Right ventricle myocardium inferior (tissue), 1 donor: ENCODE measurements around the gene PTPN6. TPM values are rescaled to one million over a fixed set of nuclear protein-coding genes. Genes with fewer than 3 reads are reported as not detected.

Experiments
- ATAC-seq: fragments of 200-7000 bp; cut with Tn5 transposase; one replicate; pipeline ENCODE4 v1.9.1; 2020; ENCODE audit warnings: mild to moderate bottlenecking, moderate library complexity
- DNase-seq: peaks from one replicate; pipeline ENCODE4 v3.0.0; 2021; ENCODE audit errors: missing footprints
- intact Hi-C: fragments of 100-400 bp; cut with DNase I; formaldehyde crosslinking; loops from one replicate; pipeline ENCODE4 v1.11.0; 2022
- total RNA-seq: library from RNA; stranded (reverse); fragmentation: NEBNext Ultra II Directional; extraction: Animal tissue kit (Norgen Biotek cat#: 25700); gene quantifications from one replicate; pipeline ENCODE4 v1.2.1, GENCODE V29; 2021
- donor health status: DM: no; HTN: yes; CAD: no; lungs with severe emphysema.

The PTPN6 gene
- total RNA-seq, 1 donor from 2014 or later = 9.1 TPM

DNA sequence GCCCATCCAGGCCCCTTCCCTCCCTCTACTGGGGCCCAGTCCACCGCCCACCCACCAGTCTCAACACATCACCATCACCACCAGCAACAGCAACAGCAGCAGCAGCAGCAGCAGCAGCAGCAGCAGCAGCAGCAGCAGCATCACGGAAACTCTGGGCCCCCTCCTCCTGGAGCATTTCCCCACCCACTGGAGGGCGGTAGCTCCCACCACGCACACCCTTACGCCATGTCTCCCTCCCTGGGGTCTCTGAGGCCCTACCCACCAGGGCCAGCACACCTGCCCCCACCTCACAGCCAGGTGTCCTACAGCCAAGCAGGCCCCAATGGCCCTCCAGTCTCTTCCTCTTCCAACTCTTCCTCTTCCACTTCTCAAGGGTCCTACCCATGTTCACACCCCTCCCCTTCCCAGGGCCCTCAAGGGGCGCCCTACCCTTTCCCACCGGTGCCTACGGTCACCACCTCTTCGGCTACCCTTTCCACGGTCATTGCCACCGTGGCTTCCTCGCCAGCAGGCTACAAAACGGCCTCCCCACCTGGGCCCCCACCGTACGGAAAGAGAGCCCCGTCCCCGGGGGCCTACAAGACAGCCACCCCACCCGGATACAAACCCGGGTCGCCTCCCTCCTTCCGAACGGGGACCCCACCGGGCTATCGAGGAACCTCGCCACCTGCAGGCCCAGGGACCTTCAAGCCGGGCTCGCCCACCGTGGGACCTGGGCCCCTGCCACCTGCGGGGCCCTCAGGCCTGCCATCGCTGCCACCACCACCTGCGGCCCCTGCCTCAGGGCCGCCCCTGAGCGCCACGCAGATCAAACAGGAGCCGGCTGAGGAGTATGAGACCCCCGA lies 14.3 kb upstream of the PTPN6 start:
- DNase-seq (no peak), ATAC-seq (peak; percentile 6)
- intact Hi-C loops = no loop called here

DNA sequence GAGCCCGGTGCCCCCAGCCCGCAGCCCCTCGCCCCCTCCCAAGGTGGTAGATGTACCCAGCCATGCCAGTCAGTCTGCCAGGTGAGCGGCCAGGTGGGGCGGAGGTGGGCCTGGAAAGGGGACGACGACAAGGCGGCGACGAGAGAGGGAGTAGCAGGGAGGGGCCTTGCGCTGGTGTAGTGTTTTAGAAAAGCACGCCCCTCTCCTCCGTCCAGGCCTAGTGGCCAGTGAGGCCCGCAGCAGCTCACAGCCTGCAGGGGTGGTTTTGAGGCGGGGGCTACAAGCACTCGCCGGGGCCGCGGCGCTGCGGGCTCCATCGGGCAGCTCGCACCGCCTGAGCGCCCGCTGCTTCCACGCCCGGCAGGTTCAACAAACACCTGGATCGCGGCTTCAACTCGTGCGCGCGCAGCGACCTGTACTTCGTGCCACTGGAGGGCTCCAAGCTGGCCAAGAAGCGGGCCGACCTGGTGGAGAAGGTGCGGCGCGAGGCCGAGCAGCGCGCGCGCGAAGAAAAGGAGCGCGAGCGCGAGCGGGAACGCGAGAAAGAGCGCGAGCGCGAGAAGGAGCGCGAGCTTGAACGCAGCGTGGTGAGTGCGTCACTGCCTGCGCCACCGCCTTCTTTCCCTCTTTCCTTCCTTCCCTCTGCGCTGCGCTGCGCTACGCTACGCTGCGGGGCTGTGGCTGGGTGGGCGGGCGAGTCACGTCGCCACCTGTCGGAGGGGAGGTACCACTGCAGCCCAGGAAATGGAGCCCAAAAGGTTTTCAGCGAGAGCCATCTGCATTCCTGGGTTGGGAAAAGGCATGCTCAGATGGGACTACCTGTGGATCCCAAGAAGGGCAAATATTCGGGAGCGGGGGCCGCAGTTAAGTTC lies 13.4 kb upstream of the PTPN6 start:
- ATAC-seq (peak; percentile 88), DNase-seq (peak; percentile 98)
- intact Hi-C loops = no loop called here

DNA sequence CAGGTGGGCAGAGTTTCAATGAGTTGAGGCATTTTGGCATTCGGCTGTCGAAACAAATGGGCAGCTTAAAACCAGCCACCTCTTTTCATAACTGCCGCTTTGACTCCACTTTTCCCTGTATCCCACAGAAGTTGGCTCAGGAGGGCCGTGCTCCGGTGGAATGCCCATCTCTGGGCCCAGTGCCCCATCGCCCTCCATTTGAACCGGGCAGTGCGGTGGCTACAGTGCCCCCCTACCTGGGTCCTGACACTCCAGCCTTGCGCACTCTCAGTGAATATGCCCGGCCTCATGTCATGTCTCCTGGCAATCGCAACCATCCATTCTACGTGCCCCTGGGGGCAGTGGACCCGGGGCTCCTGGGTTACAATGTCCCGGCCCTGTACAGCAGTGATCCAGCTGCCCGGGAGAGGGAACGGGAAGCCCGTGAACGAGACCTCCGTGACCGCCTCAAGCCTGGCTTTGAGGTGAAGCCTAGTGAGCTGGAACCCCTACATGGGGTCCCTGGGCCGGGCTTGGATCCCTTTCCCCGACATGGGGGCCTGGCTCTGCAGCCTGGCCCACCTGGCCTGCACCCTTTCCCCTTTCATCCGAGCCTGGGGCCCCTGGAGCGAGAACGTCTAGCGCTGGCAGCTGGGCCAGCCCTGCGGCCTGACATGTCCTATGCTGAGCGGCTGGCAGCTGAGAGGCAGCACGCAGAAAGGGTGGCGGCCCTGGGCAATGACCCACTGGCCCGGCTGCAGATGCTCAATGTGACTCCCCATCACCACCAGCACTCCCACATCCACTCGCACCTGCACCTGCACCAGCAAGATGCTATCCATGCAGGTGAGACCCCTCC lies 12.6 kb upstream of the PTPN6 start:
- DNase-seq (peak; percentile 66), ATAC-seq (no peak)
- intact Hi-C loops = no loop called here

DNA sequence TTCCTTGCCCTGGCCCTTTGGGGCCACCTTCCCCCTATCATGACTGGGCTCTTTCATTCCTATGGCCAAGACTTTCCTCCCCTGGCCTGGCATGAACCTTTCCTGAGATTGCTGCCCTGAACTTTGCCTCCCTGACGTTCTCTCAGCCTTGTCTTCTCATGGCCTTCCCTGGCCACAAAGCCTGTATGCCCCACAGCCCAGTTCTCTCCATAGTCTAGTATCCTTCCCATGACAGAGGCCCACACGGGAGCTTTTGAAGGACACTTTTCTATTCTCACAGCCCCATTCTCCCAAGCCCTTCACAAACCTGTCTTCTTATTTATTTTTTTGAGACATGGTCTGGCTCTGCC lies 12.0 kb upstream of the PTPN6 start:
- intact Hi-C loops = no loop called here
- ATAC-seq (no peak), DNase-seq (no peak)

DNA sequence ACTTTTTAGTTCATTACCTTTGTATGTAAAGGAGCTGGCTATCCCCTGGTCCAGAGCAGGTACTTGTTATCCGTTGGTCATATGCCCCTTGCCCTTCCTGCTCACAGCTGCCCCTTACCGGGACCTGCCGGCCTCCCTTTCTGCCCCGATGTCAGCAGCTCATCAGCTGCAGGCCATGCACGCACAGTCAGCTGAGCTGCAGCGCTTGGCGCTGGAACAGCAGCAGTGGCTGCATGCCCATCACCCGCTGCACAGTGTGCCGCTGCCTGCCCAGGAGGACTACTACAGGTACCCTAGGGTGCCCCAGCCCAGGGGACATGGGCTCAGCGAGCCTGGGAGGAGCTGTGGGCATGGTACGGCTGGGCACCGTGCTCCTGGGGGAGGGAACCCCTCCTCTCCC lies 9.9 kb upstream of the PTPN6 start:
- intact Hi-C loops = loop anchor here (5.0 kb wide), 1 partner anchor 69 kb away; the partner anchor contains the start of gene SPSB2
- no peak for DNase-seq
- ATAC-seq = no peak

DNA sequence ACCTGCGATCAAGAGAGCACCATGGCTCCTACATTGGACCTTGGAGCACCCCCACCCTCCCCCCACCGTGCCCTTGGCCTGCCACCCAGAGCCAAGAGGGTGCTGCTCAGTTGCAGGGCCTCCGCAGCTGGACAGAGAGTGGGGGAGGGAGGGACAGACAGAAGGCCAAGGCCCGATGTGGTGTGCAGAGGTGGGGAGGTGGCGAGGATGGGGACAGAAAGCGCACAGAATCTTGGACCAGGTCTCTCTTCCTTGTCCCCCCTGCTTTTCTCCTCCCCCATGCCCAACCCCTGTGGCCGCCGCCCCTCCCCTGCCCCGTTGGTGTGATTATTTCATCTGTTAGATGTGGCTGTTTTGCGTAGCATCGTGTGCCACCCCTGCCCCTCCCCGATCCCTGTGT lies 9.4 kb upstream of the PTPN6 start:
- ATAC-seq (no peak), DNase-seq (no peak)
- intact Hi-C loops = loop anchor here (2.0 to 5.0 kb wide), 2 partner anchors 15 to 69 kb away; partner anchors contain the start of genes ATN1 and SPSB2

DNA sequence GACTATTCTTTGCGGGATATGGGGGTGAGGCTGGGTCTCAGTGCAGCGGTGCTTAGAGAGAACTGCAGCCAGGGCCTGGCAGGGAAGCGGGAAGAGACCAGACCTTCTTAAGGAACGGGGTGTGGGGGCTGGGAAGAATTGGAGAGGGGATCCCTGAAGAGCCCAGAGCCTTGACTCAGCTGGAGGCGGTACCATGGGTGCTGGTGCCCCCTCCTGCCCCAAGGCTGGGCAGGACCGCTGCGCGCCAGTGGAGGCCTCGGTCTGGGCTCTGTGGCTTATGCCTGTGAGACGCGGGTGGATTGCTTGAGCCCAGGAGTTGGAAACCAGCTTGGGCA lies 8.9 kb upstream of the PTPN6 start:
- ATAC-seq (no peak), DNase-seq (no peak)
- intact Hi-C loops = loop anchor here (2.0 to 5.0 kb wide), 2 partner anchors 15 to 70 kb away; partner anchors contain the start of genes ATN1 and SPSB2

DNA sequence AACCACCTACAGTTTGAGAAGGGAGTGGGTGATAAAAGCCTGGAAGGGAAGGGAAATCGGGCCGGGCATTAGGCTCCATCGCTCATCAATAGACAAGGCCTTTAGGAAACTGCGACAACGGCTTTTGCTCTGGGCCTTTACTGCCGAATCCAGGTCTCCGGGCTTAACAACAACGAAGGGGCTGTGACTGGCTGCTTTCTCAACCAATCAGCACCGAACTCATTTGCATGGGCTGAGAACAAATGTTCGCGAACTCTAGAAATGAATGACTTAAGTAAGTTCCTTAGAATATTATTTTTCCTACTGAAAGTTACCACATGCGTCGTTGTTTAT lies 7.8 kb upstream of the PTPN6 start:
- intact Hi-C loops = loop anchor here (2.0 to 5.0 kb wide), 2 partner anchors 17 to 71 kb away; partner anchors contain the start of genes ATN1 and SPSB2
- peak; percentile 66 for ATAC-seq
- peak; percentile 84 for DNase-seq

DNA sequence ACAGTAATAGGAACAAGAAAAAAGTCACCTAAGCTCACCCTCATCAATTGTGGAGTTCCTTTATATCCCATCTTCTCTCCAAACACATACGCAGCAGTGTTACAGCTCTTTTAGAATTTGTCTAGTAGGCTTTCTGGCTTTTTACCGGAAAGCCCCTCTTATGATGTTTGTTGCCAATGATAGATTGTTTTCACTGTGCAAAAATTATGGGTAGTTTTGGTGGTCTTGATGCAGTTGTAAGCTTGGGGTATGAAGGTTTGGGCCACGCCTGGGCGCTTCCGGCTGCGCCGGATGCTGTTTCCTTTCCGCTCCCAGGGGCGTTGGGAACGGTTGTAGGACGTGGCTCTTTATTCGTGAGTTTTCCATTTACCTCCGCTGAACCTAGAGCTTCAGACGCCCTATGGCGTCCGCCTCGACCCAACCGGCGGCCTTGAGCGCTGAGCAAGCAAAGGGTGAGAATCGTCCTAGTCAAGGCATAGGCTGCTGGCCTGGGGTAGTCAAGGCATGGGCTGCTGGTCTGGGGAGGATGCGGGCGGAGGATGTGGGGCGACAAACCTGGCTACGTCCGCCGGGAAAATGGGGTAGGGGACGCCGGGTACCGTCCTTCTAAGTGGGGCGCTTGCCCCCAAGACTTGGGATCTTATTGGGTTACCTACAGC lies 7.3 kb upstream of the PTPN6 start, which contains the start of the genes C12orf57 and RNU7-1:
Gene C12orf57, plus strand, starts transcription at position 301 of the 659 bp plus-strand sequence. Its CDS starts 100 bp downstream, at position 401.
Gene RNU7-1, plus strand, starts transcription at position 95 of the 659 bp plus-strand sequence.
- DNase-seq (peak; percentile 81), ATAC-seq (peak; percentile 71)
- intact Hi-C loops = loop anchor here (1.0 to 5.0 kb wide), 4 partner anchors 17 to 165 kb away; partner anchors contain the start of genes ATN1, C1RL and SPSB2

DNA sequence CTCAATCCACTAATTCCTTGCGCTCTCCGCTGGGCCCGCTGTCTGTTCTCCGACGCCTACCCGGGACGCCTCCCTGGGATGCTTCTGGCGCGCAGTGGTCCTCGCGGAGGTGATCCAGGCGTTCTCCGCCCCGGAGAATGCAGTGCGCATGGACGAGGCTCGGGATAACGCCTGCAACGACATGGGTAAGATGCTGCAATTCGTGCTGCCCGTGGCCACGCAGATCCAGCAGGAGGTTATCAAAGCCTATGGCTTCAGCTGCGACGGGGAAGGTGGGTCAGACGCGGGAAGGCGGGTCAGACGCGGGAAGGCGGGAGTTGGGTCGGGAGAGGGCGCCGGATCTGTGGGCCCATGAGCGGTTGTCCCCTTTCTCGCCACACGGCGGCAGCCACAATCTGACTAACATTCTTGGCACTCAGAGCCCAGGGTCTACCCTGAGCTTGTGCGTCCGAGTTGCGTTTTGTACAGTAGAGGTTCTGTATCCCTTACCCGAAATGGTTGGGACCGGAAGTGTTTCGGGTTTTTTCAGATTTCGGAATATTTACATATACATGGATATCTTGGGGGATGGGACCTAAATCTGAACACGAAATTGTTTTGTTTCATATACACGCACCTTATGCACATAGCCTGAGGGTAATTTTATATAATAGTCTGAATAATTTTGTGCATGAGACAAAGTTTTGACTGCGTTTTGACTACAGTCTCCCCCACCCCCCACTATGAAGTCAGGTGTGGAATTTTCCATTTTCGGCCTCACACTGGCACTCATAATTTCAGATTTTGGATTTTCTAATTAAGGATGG lies 6.6 kb upstream of the PTPN6 start:
- DNase-seq = peak; percentile 96
- peak; percentile 77 for ATAC-seq
- intact Hi-C loops = loop anchor here (1.0 to 5.0 kb wide), 5 partner anchors 21 to 164 kb away; partner anchors contain the start of genes C1R, C1RL and SPSB2

DNA sequence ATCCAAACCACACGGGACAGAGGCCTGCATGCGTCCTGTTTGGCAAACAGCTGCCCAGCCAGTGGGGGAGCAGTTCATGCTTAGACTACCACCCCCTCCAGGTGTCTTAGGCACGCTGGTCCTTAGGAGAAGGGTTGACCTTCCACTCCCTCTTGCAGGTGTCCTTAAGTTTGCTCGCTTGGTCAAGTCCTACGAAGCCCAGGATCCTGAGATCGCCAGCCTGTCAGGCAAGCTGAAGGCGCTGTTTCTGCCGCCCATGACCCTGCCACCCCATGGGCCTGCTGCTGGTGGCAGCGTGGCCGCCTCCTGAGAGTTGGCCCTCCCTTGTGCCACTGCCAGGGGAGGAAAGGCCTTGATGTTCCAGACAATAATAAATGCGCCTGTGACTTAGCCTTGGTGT lies 5.5 kb upstream of the PTPN6 start:
- intact Hi-C loops = loop anchor here (2.0 to 5.0 kb wide), 3 partner anchors 97 to 163 kb away; partner anchors contain the start of genes C1R and C1RL
- DNase-seq (peak; percentile 55), ATAC-seq (no peak)

DNA sequence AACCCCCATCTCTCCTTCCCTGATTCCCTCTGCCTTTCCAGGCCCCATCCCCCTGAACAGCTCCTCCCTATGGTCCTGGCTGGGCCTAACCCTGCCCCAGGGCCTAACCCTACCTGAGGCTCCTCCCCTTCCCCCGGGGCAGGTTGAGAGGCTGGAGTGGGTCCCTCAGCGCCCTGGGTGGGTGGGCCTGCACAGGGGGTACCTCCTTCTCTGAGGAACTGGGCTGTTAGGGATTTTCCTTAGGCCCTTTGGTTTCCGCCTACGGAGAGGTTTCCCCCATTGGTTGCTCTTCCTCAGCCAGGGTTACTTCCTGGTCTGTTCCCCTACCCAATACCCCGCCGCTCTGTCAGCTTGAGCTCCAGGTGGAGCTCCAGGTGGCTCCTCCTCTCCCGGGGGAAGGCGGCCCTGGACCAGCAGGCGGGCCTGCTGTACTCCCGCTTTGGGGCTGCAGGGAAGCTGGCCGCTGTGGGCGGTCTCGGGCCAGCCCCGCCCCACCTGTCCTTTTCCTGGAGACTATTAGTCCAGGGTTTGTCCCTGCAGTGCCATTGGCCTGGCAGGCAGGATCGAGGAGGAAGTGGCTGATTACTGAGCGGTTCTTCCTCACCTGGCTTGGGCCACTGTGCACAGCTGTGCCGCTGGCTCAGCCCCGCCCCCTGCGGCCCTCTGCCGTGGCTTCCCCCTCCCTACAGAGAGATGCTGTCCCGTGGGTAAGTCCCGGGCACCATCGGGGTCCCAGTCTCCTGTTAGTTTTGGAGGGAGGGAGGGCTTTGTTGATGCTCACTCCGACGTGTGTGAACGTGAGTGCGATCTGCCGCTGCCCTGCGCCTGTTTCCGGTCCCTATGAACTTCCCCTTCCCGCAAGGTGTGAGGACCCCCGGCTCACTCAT lies 4.9 kb upstream of the PTPN6 start:
- no peak for ATAC-seq
- intact Hi-C loops = loop anchor here (5.0 kb wide), 2 partner anchors 96 to 146 kb away; partner anchors contain the start of gene C1R
- peak; percentile 83 for DNase-seq

DNA sequence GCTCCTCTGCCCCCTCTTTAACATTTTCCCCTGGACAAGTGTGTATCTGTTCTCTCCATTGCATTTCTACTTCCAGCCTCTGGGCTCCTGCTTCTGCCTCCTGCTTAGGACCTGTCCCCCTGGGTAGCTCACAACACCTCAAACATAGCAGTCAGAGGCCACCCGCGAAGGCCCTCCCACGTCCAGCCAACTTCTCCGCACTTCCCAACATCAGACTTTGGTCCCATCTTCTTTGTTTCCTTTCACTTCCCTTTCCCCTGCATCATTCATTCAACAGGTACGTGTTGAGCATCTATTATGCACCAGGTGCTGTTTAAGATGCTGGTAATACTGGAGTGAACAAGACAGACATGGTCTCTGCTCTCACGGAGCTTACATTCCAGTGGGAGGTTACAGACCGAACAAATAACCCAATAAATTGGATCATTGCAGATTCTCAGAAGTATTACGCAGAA lies 4.2 kb upstream of the PTPN6 start:
- peak; percentile 9 for DNase-seq
- intact Hi-C loops = loop anchor here (5.0 kb wide), 2 partner anchors 95 to 145 kb away; partner anchors contain the start of gene C1R
- no peak for ATAC-seq

DNA sequence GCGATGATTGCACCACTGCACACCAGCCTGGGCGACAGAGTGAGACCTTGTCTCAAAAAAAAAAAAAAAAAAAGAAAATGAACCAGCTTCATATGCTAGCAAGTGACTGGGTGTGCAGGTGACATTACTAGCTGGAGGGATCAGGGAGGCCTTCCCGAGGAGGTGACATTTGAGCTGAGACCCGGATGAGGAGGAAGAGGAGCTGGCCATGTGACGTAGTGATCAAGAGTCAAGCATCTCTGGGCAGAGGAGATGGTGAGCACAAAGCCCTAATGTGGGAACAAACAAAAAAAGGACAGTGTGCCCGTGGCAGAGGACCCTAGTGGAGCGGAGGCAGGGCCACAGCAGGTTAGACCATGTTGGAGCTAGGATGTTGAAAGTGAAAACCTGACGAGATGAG lies 3.5 kb upstream of the PTPN6 start:
- no peak for ATAC-seq
- intact Hi-C loops = loop anchor here (5.0 kb wide), 2 partner anchors 95 to 145 kb away; partner anchors contain the start of gene C1R
- DNase-seq = peak; percentile 35

DNA sequence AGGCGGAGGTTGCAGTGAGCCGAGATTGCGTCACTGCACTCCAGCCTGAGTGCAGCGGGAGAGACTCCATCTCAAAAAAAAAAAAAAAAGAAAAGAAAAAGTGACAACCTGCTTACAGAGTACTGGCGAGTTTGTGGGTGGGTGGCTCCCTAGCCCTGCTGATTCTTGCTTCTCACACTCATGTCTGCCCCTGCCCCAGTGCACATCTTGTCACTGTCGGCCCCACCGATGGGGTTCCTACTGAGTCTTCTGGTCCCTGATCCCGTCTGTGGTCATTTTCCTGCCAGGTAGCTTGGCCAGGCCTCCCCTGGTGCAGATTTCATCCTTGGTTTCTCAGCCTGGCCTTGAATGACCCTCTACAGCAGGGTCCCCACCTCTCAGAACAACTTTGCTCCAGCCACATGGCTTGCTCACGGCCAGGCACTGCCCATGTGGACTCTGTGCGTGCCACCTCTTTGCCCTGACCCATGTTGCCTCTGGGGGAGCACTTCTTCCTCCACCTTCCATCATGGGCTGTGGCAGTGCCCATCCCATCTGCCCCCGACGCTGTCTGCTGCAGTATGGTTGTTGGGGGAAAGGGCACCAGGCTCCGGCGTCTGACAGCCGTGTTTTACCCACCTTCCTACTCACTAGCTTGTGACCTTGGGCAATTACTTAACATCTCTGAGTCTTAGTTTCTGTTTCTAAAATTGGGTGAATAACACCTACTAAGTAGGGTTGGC lies 2.1 kb upstream of the PTPN6 start:
- ATAC-seq = no peak
- intact Hi-C loops = loop anchor here (5.0 kb wide), 2 partner anchors 93 to 143 kb away; partner anchors contain the start of gene C1R
- DNase-seq = peak; percentile 32
